Stimulated activated CD8-positive, alpha-beta memory T cell treated with anti-CD3 and anti-CD28 coated beads, Interleukin-12 subunit alpha, Interleukin-12 subunit beta, amount 100 ng/mL, for 1 hour (primary cell): Measurements from ENCODE around the gene ANKRD2.
"Not testable (repeated sequence)": the region's sequence is repeated elsewhere in the genome, so short reads cannot be mapped to it uniquely, and the experiment has no call there.

Experiments
- DNase-seq: peaks from one replicate; pipeline ENCODE4 v3.0.0-alpha.2; 2020; ENCODE audit warnings: low read depth

The ANKRD2 gene

GRCh38 chr10:97573021-97573420 lies 442 bp downstream of the ANKRD2 start:
- DNase-seq, result no peak

- DNase-seq, result no peak
These were observed 1.1 kb downstream of the ANKRD2 start for GRCh38 chr10:97573672-97574071.

- no peak for DNase-seq
These were observed 2.0 kb downstream of the ANKRD2 start for GRCh38 chr10:97574374-97575126.

GRCh38 chr10:97575127-97575668 lies 2.6 kb downstream of the ANKRD2 start:
- no peak for DNase-seq

- DNase-seq, result not testable (repeated sequence)
These were observed 3.9 kb downstream of the ANKRD2 start for GRCh38 chr10:97576487-97576886.

GRCh38 chr10:97577701-97578100 lies 5.1 kb downstream of the ANKRD2 start:
- DNase-seq, result no peak

GRCh38 chr10:97578171-97578844 lies 5.7 kb downstream of the ANKRD2 start:
- no peak for DNase-seq

GRCh38 chr10:97580421-97581367 lies 8.1 kb downstream of the ANKRD2 start:
- DNase-seq, result no peak

GRCh38 chr10:97582169-97582568 lies 9.6 kb downstream of the ANKRD2 start:
- DNase-seq, result no peak

- DNase-seq, result no peak
These were observed 10.9 kb downstream of the ANKRD2 start for GRCh38 chr10:97583476-97583875.

GRCh38 chr10:97584060-97584797 lies 11.7 kb downstream of the ANKRD2 start, which contains the start of gene HOGA1:
TSS of gene HOGA1 (plus strand) at chr10:97584389. CDS start at chr10:97584704, 315 bp downstream.
- DNase-seq, result no peak

GRCh38 chr10:97584798-97585438 lies 12.3 kb downstream of the ANKRD2 start:
- DNase-seq, result no peak

GRCh38 chr10:97585439-97585811 lies 12.8 kb downstream of the ANKRD2 start:
- no peak for DNase-seq

GRCh38 chr10:97587183-97587582 lies 14.6 kb downstream of the ANKRD2 start:
- no peak for DNase-seq

- no peak for DNase-seq
These were observed 16.9 kb downstream of the ANKRD2 start, which contains the start of gene C10orf62 for GRCh38 chr10:97589479-97589878. TSS of gene C10orf62 (plus strand) at chr10:97589721. CDS start at chr10:97589898, 177 bp downstream.

GRCh38 chr10:97590082-97590747 lies 17.6 kb downstream of the ANKRD2 start:
- DNase-seq, result no peak

GRCh38 chr10:97590748-97591495 lies 18.3 kb downstream of the ANKRD2 start:
- DNase-seq, result no peak

GRCh38 chr10:97593421-97593820 lies 20.8 kb downstream of the ANKRD2 start:
- no peak for DNase-seq
